NCI-H1694 (cell line): ENCODE data around the gene UGT1A8.
"Not testable (repeated sequence)": the region's sequence is repeated elsewhere in the genome, so short reads cannot be mapped to it uniquely, and the experiment has no call there.

Experiments used
- DNase-seq: peaks from one replicate; lab custom pipeline; 2025; lab: John Stamatoyannopoulos, UW

The UGT1A8 gene

DNA sequence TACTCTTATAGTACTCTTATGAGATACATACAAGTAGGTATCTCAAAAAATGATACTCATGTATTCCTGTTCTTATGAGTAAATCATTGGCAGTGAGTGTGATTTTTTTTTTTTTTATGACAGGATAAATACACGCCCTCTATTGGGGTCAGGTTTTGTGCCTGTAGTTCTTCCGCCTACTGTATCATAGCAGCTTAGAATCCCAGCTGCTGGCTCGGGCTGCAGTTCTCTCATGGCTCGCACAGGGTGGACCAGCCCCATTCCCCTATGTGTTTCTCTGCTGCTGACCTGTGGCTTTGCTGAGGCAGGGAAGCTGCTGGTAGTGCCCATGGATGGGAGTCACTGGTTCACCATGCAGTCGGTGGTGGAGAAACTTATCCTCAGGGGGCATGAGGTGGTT, at the start of gene UGT1A8:
TSS of gene UGT1A8 (plus strand) at position 158 of the 400 bp plus-strand sequence. CDS start at position 233, 75 bp downstream.
- DNase-seq: not testable (repeated sequence)

DNA sequence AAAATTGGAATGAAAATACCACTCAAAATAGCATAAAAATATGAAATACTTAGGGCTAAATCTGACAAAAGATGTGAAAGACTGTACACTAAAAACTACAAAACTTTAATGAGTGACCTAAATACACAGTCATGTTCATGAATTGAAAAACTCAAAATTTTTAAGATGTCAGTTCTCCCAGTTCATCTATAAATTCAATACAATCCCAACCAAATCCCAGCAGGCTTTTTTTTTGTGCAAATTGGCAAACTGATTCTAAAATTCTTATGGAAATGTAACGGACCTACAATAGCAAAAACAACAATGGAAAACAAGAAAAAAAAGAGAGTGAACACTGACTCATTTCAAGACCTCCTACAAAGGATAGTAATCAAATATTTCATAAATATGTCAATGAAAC, 46.4 kb upstream of the UGT1A8 start:
- DNase-seq: no peak

DNA sequence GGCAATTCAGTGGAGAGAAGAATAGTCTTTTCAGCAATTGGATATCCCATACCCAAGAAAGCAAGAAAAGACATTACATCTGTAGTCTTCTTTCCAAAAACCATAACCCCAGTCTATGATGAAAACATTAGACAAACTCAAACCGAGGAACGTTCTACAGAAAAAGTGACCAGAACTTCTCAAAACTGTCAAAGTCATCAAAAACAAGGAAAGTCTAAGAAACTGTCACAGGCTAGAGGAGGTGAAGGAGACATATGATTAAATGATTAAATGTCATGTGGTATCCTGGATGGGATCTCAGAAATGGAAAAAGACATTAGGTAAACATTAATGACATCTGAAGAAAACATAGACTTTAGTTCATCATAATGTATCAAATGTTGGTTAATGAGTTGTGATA, 46.0 kb upstream of the UGT1A8 start:
- DNase-seq: no peak

GRCh38 chr2:233572468-233572867, 45.0 kb upstream of the UGT1A8 start:
- no peak for DNase-seq

GRCh38 chr2:233577341-233577740, 40.1 kb upstream of the UGT1A8 start:
- DNase-seq: not testable (repeated sequence)

DNA sequence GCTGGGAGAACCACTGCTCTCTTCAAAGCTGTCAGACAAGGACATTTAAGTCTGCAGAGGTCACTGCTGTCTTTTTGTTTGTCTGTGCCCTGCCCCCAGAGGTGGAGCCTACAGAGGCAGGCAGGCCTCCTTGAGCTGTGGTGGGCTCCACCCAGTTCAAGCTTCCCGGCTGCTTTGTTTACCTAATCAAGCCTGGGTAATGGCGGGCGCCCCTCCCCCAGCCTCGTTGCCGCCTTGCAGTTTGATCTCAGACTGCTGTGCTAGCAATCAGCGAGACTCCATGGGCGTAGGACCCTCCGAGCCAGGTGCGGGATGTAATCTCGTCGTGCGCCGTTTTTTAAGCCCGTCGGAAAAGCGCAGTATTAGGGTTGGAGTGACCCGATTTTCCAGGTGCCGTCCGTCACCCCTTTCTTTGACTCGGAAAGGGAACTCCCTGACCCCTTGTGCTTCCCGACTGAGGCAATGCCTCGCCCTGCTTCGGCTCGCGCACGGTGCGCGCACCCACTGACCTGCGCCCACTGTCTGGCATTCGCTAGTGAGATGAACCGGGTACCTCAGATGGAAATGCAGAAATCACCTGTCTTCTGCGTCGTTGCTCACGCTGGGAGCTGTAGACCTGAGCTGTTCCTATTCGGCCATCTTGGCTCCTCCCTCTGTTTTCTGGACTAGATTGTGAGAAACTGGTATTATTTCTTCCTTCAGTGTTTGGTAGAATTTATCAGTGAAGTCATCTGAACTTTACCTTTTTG, 34.0 kb upstream of the UGT1A8 start:
- DNase-seq: not testable (repeated sequence)

GRCh38 chr2:233584210-233584609, 33.2 kb upstream of the UGT1A8 start:
- no peak for DNase-seq

DNA sequence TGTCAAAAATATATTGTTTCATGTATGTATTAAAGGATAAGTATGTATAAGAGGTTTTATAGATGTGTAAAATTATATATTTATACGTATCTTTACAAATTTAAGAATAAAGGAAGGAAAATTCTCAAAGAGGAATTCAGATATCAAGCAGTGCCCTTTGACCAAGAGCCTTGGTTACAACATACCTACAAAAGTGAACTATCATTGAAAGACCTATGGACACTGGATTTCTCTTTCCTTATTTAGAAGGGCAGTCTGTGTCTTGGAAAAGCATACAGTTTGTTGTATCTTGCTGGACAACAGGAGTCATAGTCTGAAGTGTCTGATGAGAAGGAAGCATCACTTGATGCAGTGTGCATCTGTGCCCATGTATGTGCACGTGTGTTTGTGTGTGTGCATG, 29.0 kb upstream of the UGT1A8 start:
- DNase-seq: no peak

DNA sequence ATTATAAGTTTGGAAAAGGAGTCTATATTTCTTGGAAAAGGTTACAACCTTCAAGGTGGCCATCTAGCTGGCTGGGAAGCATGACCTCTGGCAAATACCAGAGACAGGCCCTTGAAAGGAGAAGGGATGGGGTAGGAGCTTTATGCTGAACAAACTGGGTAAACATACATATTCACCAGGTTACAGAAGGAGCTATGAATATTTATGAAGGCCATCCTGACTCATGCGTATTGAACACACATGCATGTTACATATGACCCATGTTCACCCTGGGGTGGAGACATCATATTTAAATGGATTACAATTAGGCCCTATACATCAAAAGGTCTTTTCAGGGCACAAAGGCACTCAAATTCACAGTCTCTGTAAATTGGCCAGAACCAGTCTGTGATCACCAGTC, 24.7 kb upstream of the UGT1A8 start:
- DNase-seq: not testable (repeated sequence)

GRCh38 chr2:233593201-233593600, 24.2 kb upstream of the UGT1A8 start:
- no peak for DNase-seq

DNA sequence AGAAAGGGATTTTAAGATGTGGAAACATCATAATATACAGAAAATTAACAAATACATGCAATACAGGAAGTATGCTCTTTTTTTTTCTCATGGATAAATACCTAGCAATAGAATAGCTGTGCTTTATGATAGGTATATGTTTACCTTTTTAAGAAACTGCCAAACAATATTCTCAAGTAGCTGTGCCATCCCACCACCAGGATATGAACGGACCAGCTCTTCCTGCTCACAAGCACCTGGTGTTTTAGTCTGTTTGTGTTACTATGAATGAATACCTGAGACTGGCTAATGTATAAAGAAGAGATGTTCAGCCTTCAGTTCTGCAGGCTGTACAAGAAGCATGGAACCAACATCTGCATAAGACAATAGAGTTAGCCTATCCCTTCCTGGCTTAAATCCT, 19.9 kb upstream of the UGT1A8 start:
- DNase-seq: no peak

GRCh38 chr2:233598952-233599351, 18.5 kb upstream of the UGT1A8 start:
- no peak for DNase-seq

GRCh38 chr2:233600386-233600785, 17.0 kb upstream of the UGT1A8 start:
- DNase-seq: no peak

DNA sequence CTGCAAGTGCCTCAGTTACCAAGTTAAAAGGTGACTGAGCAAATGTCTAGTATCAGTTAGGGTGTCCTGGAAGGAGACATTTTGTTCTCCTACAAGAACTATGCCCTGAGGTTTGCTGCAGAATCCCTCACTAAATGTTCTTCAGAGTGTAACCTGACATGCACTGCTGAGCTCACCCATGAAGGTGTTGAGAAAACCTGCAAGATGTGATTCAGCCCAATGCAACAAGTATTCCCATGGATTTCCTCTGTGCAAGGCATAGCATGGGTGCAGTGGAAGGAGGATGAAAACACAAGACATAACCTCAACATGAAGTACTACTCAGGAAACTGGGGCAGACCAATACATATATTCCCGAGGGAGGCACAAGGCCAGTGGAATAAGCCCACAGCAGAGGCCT, 15.4 kb upstream of the UGT1A8 start:
- DNase-seq: no peak

DNA sequence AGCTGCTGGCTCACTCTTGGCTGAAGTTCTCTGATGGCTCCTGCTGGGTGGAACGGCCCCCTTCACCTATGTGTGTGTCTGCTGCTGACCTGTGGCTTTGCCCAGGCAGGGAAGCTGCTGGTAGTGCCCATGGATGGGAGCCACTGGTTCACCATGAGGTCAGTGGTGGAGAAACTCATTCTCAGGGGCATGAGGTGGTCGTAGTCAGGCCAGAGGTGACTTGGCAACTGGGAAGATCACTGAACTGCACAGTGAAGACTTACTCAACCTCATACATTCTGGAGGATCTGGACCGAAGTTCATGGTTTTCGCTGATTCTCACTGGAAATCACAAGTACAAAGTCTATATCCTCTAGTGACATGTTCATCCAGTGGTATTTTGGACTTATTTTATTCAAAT, 13.9 kb upstream of the UGT1A8 start:
- no peak for DNase-seq

GRCh38 chr2:233604826-233605225, 12.6 kb upstream of the UGT1A8 start:
- no peak for DNase-seq

DNA sequence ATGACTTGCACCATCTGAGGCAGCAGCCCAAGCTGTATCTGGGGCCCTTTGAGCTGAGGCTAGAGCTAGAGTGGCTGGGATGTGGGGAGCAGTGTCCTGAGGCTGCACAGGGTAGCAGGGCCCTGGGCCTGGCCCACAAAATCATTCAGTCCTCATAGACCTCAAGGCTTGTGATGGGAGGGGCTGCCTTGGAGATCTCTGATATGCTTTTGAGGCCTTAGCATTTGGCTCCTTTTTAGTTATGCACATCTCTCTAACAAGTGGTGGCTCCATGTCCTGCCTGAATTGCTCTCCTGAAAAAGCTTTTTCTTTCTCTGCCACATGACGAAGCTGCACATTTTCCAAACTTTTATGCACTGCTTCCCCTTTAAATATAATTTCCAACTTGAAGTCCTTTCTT, 11.8 kb upstream of the UGT1A8 start:
- no peak for DNase-seq

DNA sequence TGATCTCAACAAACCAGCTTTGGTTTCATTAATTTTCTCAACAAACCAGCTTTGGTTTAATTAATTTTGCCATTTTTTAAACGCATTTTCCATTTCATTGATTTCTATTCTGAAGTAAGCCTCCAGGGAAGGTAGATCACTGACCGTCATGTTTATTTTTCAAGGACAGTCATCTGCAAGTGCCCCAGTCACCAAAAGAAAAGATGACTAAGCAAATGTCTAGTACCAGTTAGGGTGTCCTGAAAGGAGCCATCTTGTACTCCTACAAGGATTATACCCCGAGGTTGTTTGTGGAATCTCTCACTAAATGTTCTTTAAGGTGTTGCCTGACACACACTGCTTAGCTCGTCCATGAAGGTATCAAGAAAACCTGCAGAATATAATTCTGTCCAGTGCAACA, 6.1 kb upstream of the UGT1A8 start:
- DNase-seq: no peak

DNA sequence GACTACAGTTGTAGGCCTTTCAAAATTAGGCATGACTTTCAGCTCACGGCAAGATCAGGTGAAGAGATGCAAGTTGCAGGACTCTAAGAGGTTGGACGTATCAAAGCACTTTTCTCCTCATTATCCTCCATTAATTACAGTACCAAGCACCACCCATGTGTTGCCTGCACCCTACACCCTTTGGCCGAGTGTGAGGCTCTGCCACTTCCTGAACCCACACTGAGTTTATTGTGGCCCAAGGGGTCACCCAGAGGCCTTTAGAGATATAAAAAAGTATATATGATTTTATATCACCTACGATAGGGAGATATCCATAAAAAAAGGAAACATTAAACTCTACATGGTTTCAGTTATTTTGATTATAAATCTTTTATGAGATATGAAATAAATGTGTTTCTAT, 2.8 kb downstream of the UGT1A8 start:
- DNase-seq: no peak

DNA sequence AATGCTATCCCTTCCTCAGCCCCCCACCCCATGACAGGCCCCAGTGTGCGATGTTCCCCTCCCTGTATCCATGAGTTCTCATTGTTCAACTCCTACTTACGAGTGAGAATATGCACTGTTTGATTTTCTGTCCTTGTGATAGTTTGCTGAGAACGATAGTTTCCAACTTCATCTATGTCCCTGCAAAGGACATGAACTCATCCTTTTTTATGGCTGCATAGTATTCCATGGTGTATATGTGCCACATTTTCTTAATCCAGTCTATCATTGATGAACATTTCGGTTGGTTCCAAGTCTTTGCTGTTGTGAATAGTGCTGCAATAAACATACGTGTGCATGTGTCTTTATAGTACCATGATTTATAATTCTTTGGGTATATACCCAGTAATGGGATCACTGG, 4.4 kb downstream of the UGT1A8 start:
- not testable (repeated sequence) for DNase-seq

DNA sequence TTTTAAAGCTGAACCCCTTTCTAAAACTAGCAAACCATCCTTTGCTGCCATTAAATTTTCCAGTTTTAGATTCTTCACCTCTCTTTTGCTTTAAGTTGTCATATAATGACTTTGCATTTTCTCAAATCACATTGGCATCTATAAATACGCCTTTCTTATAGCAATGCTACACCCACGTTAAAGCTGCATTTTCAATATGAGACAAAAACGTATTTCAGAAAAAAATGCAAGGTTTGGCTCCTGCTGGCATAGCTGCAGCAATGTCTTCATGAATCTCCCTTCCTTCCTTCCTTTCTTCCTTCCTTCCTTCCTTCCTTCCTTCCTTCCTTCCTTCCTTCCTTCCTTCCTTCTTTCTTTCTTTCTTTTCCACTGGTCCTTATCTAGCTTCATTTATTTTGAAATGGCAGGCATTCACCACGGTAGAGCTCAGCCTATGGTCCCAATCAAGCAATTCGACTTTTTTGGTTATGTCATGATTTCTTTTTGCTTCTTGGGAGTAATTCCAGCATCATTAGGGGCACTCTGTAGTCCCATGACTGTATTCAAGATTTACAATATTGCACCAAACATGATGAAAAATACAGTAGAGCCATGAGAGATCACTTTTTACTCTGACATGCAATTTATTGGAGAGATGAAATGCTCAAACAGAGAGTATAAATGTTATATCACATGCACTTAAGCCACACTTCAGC, 10.0 kb downstream of the UGT1A8 start:
- DNase-seq: no peak

DNA sequence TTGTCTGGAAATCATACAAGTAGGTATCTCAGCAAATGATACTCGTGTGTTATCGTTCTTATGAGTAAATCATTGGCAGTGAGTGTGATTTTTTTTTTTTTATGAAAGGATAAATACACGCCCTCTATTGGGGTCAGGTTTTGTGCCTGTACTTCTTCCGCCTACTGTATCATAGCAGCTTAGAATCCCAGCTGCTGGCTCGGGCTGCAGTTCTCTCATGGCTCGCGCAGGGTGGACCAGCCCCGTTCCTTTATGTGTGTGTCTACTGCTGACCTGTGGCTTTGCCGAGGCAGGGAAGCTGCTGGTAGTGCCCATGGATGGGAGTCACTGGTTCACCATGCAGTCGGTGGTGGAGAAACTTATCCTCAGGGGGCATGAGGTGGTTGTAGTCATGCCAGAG, 18.9 kb downstream of the UGT1A8 start, which contains the start of gene UGT1A10:
TSS of gene UGT1A10 (plus strand) at position 143 of the 400 bp plus-strand sequence. CDS start at position 218, 75 bp downstream.
- DNase-seq: not testable (repeated sequence)

GRCh38 chr2:233638836-233639235, 21.4 kb downstream of the UGT1A8 start:
- no peak for DNase-seq
